K562 (cell line): ENCODE results near the gene NIPAL3.

Experiments used
- CTCF ChIP-seq, 3 experiments: IDR thresholded peaks in 2 of 3; conservative IDR thresholded peaks in 1 of 3; 2 replicates each; pipeline ENCODE4 v1.5.1; 2011 to 2012; ENCODE audit warnings: low read length in 3 of 3, mild to moderate bottlenecking in 3 of 3, control low read depth in 2 of 3, improper control_type of control experiment in 1 of 3, inconsistent platforms in 1 of 3, low read depth in 1 of 3, mixed read lengths in 1 of 3, moderate library complexity in 1 of 3; ENCODE audit not compliant: insufficient read depth in 2 of 3
- EP400 ChIP-seq: fragments of 450-650 bp; IDR thresholded peaks from 2 replicates; pipeline ENCODE4 v1.6.1; 2017; ENCODE audit warnings: antibody characterized with exemption, mild to moderate bottlenecking, moderate library complexity
- NELFE ChIP-seq: IDR thresholded peaks from 2 replicates; pipeline ENCODE4 v1.6.1; 2011; ENCODE audit warnings: mild to moderate bottlenecking; ENCODE audit not compliant: insufficient read depth, insufficient read length
- RBFOX2 ChIP-seq: fragments of 200-400 bp; formaldehyde crosslinking; IDR thresholded peaks from 2 replicates; pipeline ENCODE4 v1.6.1; 2017; ENCODE audit warnings: low read depth, mild to moderate bottlenecking, low read length, moderate library complexity
- SP2 ChIP-seq: IDR thresholded peaks from 2 replicates; pipeline ENCODE4 v1.6.1; 2011; ENCODE audit warnings: mild to moderate bottlenecking, low read depth, low read length, moderate library complexity; ENCODE audit not compliant: poor library complexity, severe bottlenecking; ENCODE audit errors: extremely low read depth
- TCF7 ChIP-seq: sonication (generic); IDR thresholded peaks from 2 replicates; pipeline ENCODE4 v1.6.1; 2016; ENCODE audit warnings: antibody characterized with exemption, borderline replicate concordance

- TF ChIP-seq CTCF (IDR thresholded peaks at IDR 0.05 in 2 of 3, conservative IDR thresholded peaks at IDR 0.05 in 1 of 3; ENCODE audit: insufficient read depth in 2 of 3, low read depth in 1 of 3, low read length in 3 of 3) (peak; percentile 91 to 99 (median 99)), SP2 (no peak), NELFE (no peak), RBFOX2 (no peak), TCF7 (no peak), EP400 (no peak)
These were observed 30.3 kb upstream of the NIPAL3 start for GRCh38 chr1:24385160-24385940.
